SK-N-MC (cell line): ENCODE measurements around the gene TMEM134.
A peak's percentile ranks its signal among the peaks of the same experiment; 100 is the strongest.
"Not testable (repeated sequence)": the region's sequence is repeated elsewhere in the genome, so short reads cannot be mapped to it uniquely, and the experiment has no call there.

ENCODE experiments used
- DNase-seq: peaks from one replicate; pipeline ENCODE4 v3.0.0-alpha.2; 2011; ENCODE audit warnings: low read depth, low spot score
- H3K27ac ChIP-seq: fragments of 200-600 bp; sonication (generic); 2 replicates; pipeline ENCODE4 v1.5.1; 2016; ENCODE audit warnings: mixed run types
- H3K36me3 ChIP-seq: fragments of 200-600 bp; sonication (generic); 2 replicates; pipeline ENCODE4 v1.6.1; 2017; ENCODE audit warnings: antibody characterized with exemption, low read length, mixed read lengths; ENCODE audit not compliant: insufficient read depth
- H3K4me3 ChIP-seq: fragments of 200-600 bp; sonication (generic); 2 replicates; pipeline ENCODE4 v1.5.1; 2016
- H3K9ac ChIP-seq: fragments of 200-600 bp; sonication (generic); 2 replicates; pipeline ENCODE4 v1.8.0; 2017; ENCODE audit warnings: mixed run types, mixed read lengths; ENCODE audit not compliant: insufficient read length
- H3K9me3 ChIP-seq: fragments of 200-600 bp; sonication (generic); 2 replicates; pipeline ENCODE4 v1.6.1; 2017; ENCODE audit warnings: low read depth, mild to moderate bottlenecking, antibody characterized with exemption, low read length, moderate library complexity, mixed read lengths
- EZH2 ChIP-seq: fragments of 200-600 bp; sonication (generic); IDR thresholded peaks from one replicate; pipeline ENCODE4 v1.6.1; 2017; ENCODE audit warnings: antibody characterized with exemption
- FOXP2 ChIP-seq: optimal IDR thresholded peaks from 2 replicates; pipeline ENCODE3; 2011; ENCODE audit warnings: mild to moderate bottlenecking, moderate library complexity; ENCODE audit not compliant: insufficient read depth; ENCODE audit errors: extremely low read length, control extremely low read depth
- POLR2AphosphoS5 ChIP-seq: IDR thresholded peaks from 2 replicates; pipeline ENCODE4 v1.6.1; 2012; ENCODE audit warnings: mild to moderate bottlenecking, low read depth, low read length, borderline replicate concordance

The TMEM134 gene

GRCh38 chr11:67468759-67469507 lies at the start of gene TMEM134:
Gene TMEM134 (minus strand): TSS chr11:67469251. CDS start chr11:67469192, 59 bp downstream.
- Histone ChIP-seq H3K4me3 (peak within 1 kb of the TSS; percentile 91), H3K9ac (peak within 1 kb of the TSS; percentile 83), H3K9me3 (no peaks in the 10 kb centered on the region), H3K27ac (peak within 1 kb of the TSS; percentile 19; the same call in 1 of the 2 replicates), H3K36me3 (no peaks in the 10 kb centered on the region)
- TF ChIP-seq POLR2AphosphoS5 (peak; percentile 86), EZH2 (no peak), FOXP2 (peak; percentile 72)
- DNase-seq = no peak

- no peaks in the 10 kb centered on the region for H3K36me3 ChIP-seq
- DNase-seq = no peak
- no peak overlapping the region for H3K27ac ChIP-seq
- TF ChIP-seq FOXP2 (no peak), POLR2AphosphoS5 (no peak), EZH2 (no peak)
- H3K4me3 ChIP-seq = no peak overlapping the region
- no peaks in the 10 kb centered on the region for H3K9me3 ChIP-seq
- no peak overlapping the region for H3K9ac ChIP-seq
Observed at GRCh38 chr11:67517784-67518552, 48.9 kb upstream of the TMEM134 start.

GRCh38 chr11:67516806-67517205 lies 47.8 kb upstream of the TMEM134 start:
- Histone ChIP-seq H3K36me3 (no peaks in the 10 kb centered on the region), H3K4me3 (no peak overlapping the region), H3K27ac (no peak overlapping the region), H3K9me3 (no peaks in the 10 kb centered on the region), H3K9ac (no peak overlapping the region)
- no peak for DNase-seq
- TF ChIP-seq POLR2AphosphoS5 (no peak), FOXP2 (no peak), EZH2 (no peak)

- H3K27ac ChIP-seq = no peak overlapping the region
- DNase-seq = no peak
Observed at GRCh38 chr11:67514116-67514515, 45.1 kb upstream of the TMEM134 start.

GRCh38 chr11:67511558-67511957 lies 42.5 kb upstream of the TMEM134 start:
- H3K9ac ChIP-seq, DNase-seq, H3K27ac ChIP-seq, H3K4me3 ChIP-seq, H3K36me3 ChIP-seq, H3K9me3 ChIP-seq: not testable (repeated sequence)

More at GRCh38 chr11:67514116-67514515, 45.1 kb upstream of the TMEM134 start:
- no peaks in the 10 kb centered on the region for H3K9me3 ChIP-seq
- H3K4me3 ChIP-seq = no peak overlapping the region
- no peaks in the 10 kb centered on the region for H3K36me3 ChIP-seq
- no peak overlapping the region for H3K9ac ChIP-seq
- no peak for TF ChIP-seq POLR2AphosphoS5
- no peak for TF ChIP-seq EZH2
- no peak for TF ChIP-seq FOXP2

DNA sequence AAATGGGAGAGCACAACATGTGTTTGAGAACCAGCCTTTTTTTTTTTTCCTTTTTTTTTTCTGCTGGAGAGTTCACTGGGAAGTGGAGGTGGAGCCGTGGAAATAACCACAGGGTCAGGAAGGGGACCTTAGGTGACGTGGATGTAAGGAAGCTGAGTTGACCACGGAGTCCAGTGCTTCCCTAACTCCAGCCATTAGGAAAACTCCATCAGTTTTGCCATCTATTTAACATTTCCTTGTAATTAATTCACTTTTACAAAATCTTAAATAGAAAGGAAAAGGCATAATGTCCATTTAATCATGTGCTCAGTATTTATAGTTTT lies 40.9 kb upstream of the TMEM134 start:
- Histone ChIP-seq H3K36me3 (no peaks in the 10 kb centered on the region), H3K9me3 (no peaks in the 10 kb centered on the region), H3K27ac (no peak overlapping the region), H3K9ac (no peak overlapping the region), H3K4me3 (no peak overlapping the region)
- TF ChIP-seq FOXP2 (no peak), POLR2AphosphoS5 (no peak), EZH2 (no peak)
- DNase-seq = no peak

- peak; percentile 73 for DNase-seq
- peak overlapping the region; percentile 96 for H3K4me3 ChIP-seq
- no peaks in the 10 kb centered on the region for H3K9me3 ChIP-seq
- peak overlapping the region; percentile 78 for H3K9ac ChIP-seq
- TF ChIP-seq POLR2AphosphoS5 = peak; percentile 41; the same call in 1 of the 2 replicates
- TF ChIP-seq FOXP2 = no peak
- H3K27ac ChIP-seq = peak overlapping the region; percentile 70; the same call in 1 of the 2 replicates
- no peaks in the 10 kb centered on the region for H3K36me3 ChIP-seq
Observed at GRCh38 chr11:67508486-67509121, 39.6 kb upstream of the TMEM134 start.

DNA sequence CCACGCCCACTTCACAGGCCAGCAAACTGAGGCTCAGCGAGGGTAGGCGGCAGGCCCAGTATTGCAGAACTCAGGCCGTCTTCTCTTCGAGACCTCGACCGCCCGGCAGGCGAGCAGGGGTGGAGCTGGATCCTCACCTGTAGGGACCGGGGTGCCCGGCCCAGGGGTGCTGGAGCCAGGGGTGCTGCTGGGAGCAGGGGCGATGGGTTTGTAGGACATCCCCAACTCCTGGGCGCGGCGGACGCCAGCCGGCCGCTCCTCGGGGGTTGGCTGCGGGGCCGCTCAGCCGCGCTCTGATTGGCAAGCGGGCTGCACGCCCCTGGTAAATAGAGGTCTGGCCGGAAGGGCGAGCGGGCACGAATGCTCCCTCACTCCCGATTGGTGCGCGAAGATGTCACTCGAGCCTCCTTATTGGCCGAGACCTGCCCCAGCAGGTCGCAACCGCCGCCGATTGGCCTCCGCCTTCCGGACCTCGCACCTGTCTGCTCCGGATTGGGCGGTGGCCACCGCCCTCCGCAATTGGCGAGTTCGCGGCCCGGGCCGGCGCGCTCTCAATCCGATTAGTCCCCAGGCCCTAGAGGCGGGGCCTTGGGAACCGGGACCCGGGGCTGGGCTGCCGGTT lies 38.9 kb upstream of the TMEM134 start, which contains the start of gene CDK2AP2:
CDK2AP2 (minus strand) TSS at position 299 of the 622 bp plus-strand sequence; CDS start at position 219, 80 bp downstream.
- H3K9me3 ChIP-seq = no peaks in the 10 kb centered on the region
- TF ChIP-seq FOXP2 (no peak), POLR2AphosphoS5 (peak; percentile 27; the same call in 1 of the 2 replicates), EZH2 (no peak)
- H3K36me3 ChIP-seq = no peaks in the 10 kb centered on the region
- H3K4me3 ChIP-seq = peak within 1 kb of the TSS; percentile 96
- H3K27ac ChIP-seq = peak within 1 kb of the TSS; percentile 70; the same call in 1 of the 2 replicates
- peak; percentile 83 for DNase-seq
- H3K9ac ChIP-seq = peak within 1 kb of the TSS; percentile 78
